ENCODE data around the gene MISP.
A peak's percentile ranks its signal among the peaks of the same experiment; 100 is the strongest.

MISP gene

DNA sequence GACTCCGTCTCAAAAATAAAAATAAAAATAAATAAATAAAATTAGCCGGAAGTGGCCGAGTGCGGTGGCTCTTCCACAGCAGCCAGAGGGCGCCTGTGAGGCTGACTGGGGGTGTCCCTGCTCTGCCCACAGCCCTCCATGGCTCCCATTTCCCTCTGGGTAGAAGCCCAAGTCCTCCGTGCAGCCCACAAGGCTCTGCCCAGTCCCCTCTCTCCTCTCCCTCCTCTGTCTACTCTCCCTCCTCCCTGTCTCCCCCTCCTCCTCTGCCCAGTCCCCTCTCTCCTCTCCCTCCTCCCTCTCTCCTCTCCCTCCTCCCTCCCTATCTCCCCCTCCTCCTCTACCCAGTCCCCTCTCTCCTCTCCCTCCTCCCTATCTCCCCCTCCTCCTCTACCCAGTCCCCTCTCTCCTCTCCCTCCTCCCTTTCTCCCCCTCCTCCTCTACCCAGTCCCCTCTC lies 20.4 kb downstream of the MISP start:
- DNase-seq: no peak

DNA sequence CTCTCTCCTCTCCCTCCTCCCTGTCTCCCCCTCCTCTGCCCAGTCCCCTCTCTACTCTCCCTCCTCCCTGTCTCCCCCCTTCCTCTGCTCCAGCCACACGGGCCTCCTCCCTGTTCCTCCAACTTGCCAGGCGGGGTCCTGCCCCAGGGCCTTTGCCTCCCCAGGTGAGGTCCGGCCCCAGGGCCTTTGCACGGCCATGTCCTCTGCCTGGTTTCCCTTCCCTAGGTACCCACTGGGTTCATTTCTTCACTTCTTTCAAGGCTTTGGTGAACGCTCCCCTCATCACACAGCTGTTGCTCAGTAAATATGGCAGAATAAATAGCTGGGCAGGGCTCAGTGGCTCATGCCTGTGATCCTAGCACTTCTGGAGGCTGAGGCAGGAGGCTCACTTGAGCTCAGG lies 21.2 kb downstream of the MISP start:
- DNase-seq: no peak

DNA sequence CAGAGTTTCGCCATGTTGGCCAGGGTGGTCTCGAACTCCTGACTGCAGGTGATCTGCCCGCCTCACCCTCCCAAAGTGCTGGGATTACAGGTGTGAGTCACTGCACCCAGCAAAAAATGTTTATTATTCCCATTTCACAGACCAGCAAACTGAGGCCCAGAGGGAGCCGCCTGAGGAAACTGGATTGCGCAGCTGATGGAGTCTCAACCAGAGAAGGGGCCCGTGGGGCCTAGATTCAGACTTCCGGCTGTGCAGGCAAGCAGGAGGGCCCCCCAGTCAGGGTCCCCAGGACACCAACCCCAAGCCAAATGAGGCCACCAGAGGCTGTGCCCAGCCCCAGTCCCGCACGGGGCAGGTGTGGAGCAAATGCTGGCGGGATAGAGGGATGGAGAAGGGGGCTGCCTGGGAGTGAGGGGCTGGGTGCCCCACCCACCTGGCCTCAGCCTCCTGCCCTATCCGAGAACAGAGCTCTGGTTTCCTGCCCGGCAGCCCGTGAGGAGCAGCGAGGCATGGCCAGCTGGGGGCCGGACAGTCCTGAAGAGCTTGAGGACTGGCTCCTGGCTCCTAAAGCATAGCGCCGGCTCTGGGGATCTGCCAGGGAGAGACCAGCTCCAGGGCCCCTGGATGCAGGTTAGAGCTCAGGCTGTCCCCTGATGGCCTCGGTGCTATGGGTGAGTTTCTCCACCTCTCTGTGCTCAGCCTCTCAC lies 22.0 kb downstream of the MISP start:
- no peak for DNase-seq

DNA sequence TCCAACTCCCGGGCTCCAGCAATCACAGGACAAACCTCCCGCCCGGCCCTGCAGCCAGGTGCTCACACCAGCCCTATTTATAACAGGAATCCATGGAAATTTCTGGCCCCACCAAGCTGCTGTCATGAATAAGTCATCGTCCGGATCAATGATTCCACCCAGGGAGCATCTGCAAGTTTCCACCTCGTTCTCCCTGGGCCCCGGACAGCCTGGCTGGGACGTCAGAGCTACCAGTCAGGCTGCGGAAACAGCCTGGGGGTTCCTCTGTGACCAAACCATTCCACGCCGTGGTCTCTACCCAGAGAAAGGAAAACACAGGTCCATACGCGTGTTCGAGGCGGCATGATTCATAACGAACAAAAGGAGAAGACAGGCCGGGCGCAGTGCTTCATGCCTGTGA lies 25.6 kb downstream of the MISP start:
- DNase-seq: no peak

GRCh38 chr19:778910-779653 lies 28.2 kb downstream of the MISP start:
- peak in 1 of 56 donors; percentile 4 for DNase-seq

DNA sequence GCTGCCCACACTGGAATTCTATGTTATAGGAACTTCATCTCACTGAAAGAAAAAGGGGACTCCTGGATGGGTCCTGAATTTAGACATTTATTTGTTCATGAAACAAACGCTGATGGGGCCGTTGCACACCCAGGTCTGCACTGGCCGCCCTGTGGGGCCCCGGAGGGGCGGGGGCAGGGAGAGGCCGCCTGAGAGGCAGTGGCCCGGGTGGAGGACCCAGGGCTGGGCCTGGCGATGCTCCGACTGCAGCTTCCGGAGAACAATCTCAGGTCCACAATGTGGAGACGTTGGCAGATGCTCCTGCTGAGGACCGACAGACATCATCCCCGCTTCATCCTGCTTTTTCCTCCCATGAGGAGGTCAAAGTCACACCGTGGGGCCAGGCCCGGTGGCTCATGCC lies 30.0 kb downstream of the MISP start:
- no peak for DNase-seq

DNA sequence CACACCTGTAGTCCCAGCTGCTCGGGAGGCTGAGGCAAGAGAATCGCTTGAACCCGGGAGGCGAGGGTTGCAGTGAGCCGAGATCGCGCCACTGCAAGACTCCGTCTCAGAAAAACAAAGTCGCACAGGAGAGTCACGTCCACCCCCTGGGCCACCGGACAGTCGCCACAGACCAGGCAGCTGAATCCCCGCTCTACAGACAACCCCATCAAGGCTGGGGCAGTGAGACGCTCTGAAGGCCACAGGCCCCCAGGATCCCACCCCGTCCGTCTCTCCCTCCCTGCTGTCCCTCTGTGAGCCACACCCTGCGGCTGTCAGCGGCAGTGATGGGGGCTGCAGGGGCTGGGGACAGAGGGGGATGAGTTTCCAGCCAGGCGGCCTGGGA lies 30.9 kb downstream of the MISP start:
- no peak for DNase-seq

- no peak for DNase-seq
Observed at GRCh38 chr19:782185-782877, 31.4 kb downstream of the MISP start.

DNA sequence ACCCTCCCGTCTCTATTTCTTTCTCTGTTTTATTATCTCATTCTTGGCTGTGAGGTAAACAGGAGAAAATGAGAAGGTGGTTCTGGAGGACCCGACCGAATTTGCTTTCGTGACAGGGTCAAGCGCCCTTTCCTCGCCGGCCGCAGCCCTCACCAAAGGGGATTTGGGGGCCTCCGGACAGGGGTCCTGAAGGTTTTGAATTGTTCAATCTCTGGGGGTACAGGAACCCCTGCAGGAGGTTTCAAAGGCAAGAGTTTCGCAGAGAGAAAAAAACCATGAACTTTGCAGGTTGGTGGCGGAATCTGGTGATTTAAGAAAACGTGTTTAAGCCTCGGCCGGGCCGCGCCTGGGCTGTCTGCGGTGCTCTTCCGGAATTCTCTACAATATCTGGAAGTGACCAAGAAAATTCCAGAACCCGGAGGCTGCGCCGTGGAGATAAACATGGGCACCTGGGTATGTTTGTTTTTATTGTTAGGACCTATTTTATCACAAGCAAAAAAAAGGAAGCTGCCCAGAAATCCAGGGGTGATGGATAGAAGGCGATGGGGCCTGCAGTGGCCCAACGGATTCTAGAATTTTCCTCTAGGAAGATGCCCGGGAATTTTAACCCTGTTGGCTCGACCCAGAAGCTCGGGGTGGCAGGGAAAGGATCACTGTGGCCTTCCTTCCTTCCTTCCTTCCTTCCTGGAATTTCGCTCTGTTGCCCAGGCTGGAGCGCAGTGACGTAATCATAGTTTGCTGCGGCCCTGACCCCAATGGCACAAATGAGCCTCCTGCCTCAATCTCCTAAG lies 32.2 kb downstream of the MISP start:
- DNase-seq: no peak

DNA sequence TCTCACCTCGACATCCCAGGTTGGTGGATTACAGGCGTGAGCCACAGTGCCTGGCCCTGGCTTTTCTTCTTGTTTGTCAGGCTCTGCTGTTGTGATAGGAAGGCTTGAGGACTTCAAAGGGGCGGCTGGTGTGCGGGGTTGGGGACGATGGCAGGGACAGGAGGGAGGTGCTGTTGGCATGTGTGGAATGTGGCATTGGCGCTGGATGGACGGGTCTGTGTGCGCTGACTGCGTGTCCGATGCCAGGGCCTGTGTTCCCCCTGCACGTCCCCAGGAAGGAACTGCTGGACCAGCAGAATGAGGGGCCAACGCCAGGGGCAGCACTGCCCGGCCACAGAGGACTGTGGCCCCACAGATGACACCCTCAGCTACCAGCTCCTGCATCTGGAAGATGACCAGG lies 33.6 kb downstream of the MISP start:
- DNase-seq: no peak

- no peak for DNase-seq
Observed at GRCh38 chr19:787536-787935, 36.6 kb downstream of the MISP start.

GRCh38 chr19:788686-788982 lies 37.7 kb downstream of the MISP start:
- DNase-seq: no peak

DNA sequence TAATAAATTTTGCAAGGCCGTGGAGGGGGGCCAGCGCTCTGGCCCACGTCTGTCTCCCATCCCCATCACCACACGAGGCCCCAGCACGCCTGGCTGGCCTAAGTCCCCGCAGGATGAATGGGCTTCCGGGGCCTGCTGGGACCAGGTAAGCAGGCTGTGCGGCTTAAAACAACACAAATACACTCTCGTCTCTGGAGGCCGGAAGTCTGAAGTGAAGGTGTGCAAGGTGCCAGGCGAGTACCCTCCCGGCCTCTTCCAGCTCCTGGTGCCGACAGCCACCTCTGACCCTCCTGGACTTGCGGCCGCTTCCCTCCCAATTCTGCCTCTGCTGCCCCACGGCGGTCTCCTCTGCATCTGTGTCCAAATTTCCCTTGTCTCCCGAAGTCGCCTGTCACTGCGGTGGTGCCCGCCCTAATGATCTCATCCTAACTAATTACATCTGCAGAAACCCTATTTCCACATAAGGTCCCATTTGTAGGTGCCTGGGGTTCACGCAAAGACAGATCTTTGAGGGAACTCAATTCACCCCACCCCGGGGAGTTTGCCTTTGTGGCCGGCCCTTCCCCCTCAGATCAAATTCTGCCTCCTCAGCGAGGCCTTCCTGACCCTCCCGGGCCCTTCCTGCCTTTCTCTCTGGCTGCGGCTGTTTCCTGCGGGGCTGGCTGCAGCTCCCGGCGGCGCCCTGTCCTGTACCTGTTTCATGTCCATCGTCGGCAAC lies 38.2 kb downstream of the MISP start:
- DNase-seq: no peak

DNA sequence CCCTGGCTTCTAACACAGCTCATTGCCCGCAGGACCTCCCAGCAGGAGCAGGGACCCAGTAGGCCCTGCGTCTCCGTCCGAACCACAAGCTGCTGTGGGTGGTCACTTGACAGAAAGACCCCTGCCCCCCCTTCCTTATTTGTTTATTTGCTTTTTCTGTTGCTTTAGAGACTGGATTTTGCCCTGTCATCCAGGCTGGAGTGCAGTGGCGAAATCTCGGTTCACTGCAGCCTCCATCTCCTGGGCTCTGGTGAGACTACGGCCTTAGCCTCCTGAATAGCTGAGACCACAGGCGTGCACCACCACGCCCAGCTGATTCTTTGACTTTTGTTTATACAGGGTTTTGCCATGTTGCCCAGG lies 38.8 kb downstream of the MISP start:
- DNase-seq: no peak

GRCh38 chr19:791007-791566 lies 40.2 kb downstream of the MISP start:
- no peak for DNase-seq

- no peak for DNase-seq
Observed at GRCh38 chr19:791567-792305, 40.8 kb downstream of the MISP start.

- DNase-seq: no peak
Observed at GRCh38 chr19:792306-792885, 41.5 kb downstream of the MISP start.

GRCh38 chr19:793806-794205 lies 42.9 kb downstream of the MISP start:
- DNase-seq: no peak

GRCh38 chr19:795073-795611 lies 44.2 kb downstream of the MISP start:
- DNase-seq: peak in 11 of 56 donors; percentile 6 to 62 (median 29)

Data from amygdala (tissue), 56 donors.